ENCODE results near the gene SERPINB7. TPM values are rescaled to one million over a fixed set of nuclear protein-coding genes. Genes with fewer than 3 reads are reported as not detected.

The SERPINB7 gene
- total and polyA plus RNA-seq, 10 of the 15 experiments (the other 5 are each of a cell fraction or from before 2014, with no cell fraction given) = not detected

DNA sequence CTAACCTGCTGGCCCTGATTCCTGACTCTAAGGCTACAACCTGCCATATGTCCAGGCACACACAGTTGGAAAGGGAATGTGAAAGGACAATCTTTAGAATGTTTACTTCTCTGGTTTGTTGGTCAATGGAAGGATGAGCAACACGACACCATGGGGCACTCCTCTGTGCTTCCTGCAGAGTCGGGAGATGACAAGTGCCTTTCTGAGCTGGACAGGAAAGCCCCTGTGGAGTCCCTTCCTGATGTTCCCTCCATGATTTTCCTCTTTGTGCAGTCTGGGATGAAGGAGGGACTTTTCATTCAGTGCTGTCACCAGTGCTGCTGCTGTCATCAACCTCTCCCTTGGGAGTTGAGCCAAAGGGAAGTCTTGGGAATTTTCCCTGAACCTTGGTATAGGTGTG is 22.6 kb upstream of the SERPINB7 start (continued):
- TF ChIP-seq, protein P1, sequence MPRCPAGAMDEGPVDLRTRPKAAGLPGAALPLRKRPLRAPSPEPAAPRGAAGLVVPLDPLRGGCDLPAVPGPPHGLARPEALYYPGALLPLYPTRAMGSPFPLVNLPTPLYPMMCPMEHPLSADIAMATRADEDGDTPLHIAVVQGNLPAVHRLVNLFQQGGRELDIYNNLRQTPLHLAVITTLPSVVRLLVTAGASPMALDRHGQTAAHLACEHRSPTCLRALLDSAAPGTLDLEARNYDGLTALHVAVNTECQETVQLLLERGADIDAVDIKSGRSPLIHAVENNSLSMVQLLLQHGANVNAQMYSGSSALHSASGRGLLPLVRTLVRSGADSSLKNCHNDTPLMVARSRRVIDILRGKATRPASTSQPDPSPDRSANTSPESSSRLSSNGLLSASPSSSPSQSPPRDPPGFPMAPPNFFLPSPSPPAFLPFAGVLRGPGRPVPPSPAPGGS (IDR thresholded peaks at IDR 0.05; ENCODE audit: borderline replicate concordance, insufficient read depth, low read depth, low read length, poor library complexity, severe bottlenecking) = no peak
- TF ChIP-seq NFIC (IDR thresholded peaks at IDR 0.05; ENCODE audit: low read depth, low read length) (no peak), WRNIP1 (IDR thresholded peaks at IDR 0.05; ENCODE audit: borderline replicate concordance, low read depth, low read length) (no peak), SIX5 (IDR thresholded peaks at IDR 0.05; ENCODE audit: low read depth, low read length, severe bottlenecking) (no peak), HDGF (IDR thresholded peaks at IDR 0.05) (no peak), LARP7 (IDR thresholded peaks at IDR 0.05) (no peak), TARDBP (IDR thresholded peaks at IDR 0.05; ENCODE audit: borderline replicate concordance) (no peak)

GRCh38 chr18:63753676-63754075 is 21.5 kb upstream of the SERPINB7 start:
- ChIA-PET CTCF (interaction anchor here (1.0 kb wide), 1 partner anchor 14 kb away, joined by 4 read pairs; no protein-coding TSS in a partner anchor), SMC1A (ENCODE audit: uncharacterized antibody, unreplicated experiment) (no interaction called here), POLR2A (no interaction called here), RAD21 (ENCODE audit: unreplicated experiment) (no interaction called here)
- intact Hi-C loops (cut with micrococcal nuclease; ENCODE audit: unreplicated experiment) (no loop called here), in situ Hi-C loops (cut with MboI) (no loop called here)
- Histone ChIP-seq H3K4me1 (ENCODE audit: control insufficient read depth, insufficient read depth, low read length) (no peaks in the 10 kb centered on the region), H3K36me3 (ENCODE audit: control insufficient read depth in 2 of 2, insufficient read depth in 2 of 2, low read length in 1 of 2) (no peaks in the 10 kb centered on the region), H3K4me2 (ENCODE audit: control insufficient read depth, insufficient read depth) (no peak overlapping the region), H3K9ac (ENCODE audit: control insufficient read depth, insufficient read depth, low read length) (no peak overlapping the region), H3K4me3 (no peak overlapping the region), H3K9me3 (replicated peaks; ENCODE audit: control insufficient read depth, insufficient read depth, low read length) (no peaks in the 10 kb centered on the region), H3K27ac (ENCODE audit: control insufficient read depth, insufficient read depth) (no peak overlapping the region), H2AFZ (ENCODE audit: control insufficient read depth, low read depth, low read length) (no peak overlapping the region), H3K27me3 (replicated peaks in 1 of 2; ENCODE audit: control insufficient read depth in 2 of 2, insufficient read depth in 2 of 2, low read length in 1 of 2) (peaks cover 0 to 1% of the 10 kb centered on the region in 2 experiments; a peak in 2 of 4 replicates), H3K79me2 (ENCODE audit: control insufficient read depth, insufficient read depth, low read length) (no peaks in the 10 kb centered on the region), H4K20me1 (ENCODE audit: control insufficient read depth, insufficient read depth) (no peaks in the 10 kb centered on the region)
- no TSS peak for BruUV-seq (replicated peaks)
- FAIRE-seq = no peak
- ATAC-seq = no peak
- no peak for DNase-seq (ENCODE audit: low read depth, low spot score)
- TF ChIP-seq RBBP5 (conservative IDR thresholded peaks at IDR 0.05) = no peak
- no peak for TF ChIP-seq PRDM15 (CRISPR knock-in tag; IDR thresholded peaks at IDR 0.05)
- no peak for TF ChIP-seq CTCF (IDR thresholded peaks at IDR 0.05 in 2 of 3, conservative IDR thresholded peaks at IDR 0.05 in 1 of 3; ENCODE audit: control insufficient read depth in 2 of 3, extremely low read depth in 1 of 3, insufficient read depth in 1 of 3, low read depth in 3 of 3, low read length in 3 of 3)
- TF ChIP-seq BCL11A (IDR thresholded peaks at IDR 0.05; ENCODE audit: low read depth, low read length) = no peak
- TF ChIP-seq NFYA (IDR thresholded peaks at IDR 0.05; ENCODE audit: borderline replicate concordance, low read depth, low read length) = no peak
- no peak for TF ChIP-seq SUZ12 (IDR thresholded peaks at IDR 0.05; ENCODE audit: unreplicated experiment)
- TF ChIP-seq NFYB (IDR thresholded peaks at IDR 0.05; ENCODE audit: insufficient read depth, low read depth, low read length) = no peak
- no peak for TF ChIP-seq SREBF1 (IDR thresholded peaks at IDR 0.05; ENCODE audit: low read length)
- TF ChIP-seq YY1 (IDR thresholded peaks at IDR 0.05; ENCODE audit: low read depth, low read length) = no peak
- no peak for TF ChIP-seq CHD2 (IDR thresholded peaks at IDR 0.05; ENCODE audit: borderline replicate concordance, low read depth, low read length)
- no peak for TF ChIP-seq IRF4 (IDR thresholded peaks at IDR 0.05; ENCODE audit: low read depth, low read length)
